B cell (primary cell): Measurements from ENCODE around the gene ZNF326. TPM values are rescaled to one million over a fixed set of nuclear protein-coding genes. Genes with fewer than 3 reads are reported as not detected.

ENCODE experiments used
- ATAC-seq: fragments of 200-7000 bp; cut with Tn5 transposase; one replicate; pipeline ENCODE4 v1.10.0; 2021; ENCODE audit warnings: low read depth, mild to moderate bottlenecking, moderate number of reproducible peaks, moderate library complexity
- CTCF ChIA-PET: fragments of 350-600 bp; sonication (Branson Sonifier 250); formaldehyde crosslinking; loops from one replicate; lab custom pipeline; 2021; ENCODE audit warnings: antibody characterized with exemption, inconsistent platforms; lab: Charles Lee
- POLR2A ChIA-PET: fragments of 350-600 bp; sonication (Branson Sonifier 250); formaldehyde crosslinking; loops from one replicate; lab custom pipeline; 2021; ENCODE audit warnings: antibody characterized with exemption; lab: Charles Lee
- DNase-seq: peaks from one replicate; pipeline ENCODE4 v3.0.0; 2013
- H2AFZ ChIP-seq: 2 replicates; pipeline ENCODE4 v1.6.1; 2012; ENCODE audit warnings: mild to moderate bottlenecking, low read depth, low read length; ENCODE audit not compliant: insufficient read depth, poor library complexity, severe bottlenecking
- H3K27ac ChIP-seq, 2 donors: 1 replicate in 1 of 2; 2 replicates in 1 of 2; pipeline ENCODE4 v1.5.1; 2012 to 2013; ENCODE audit warnings: low read length in 2 of 2, mild to moderate bottlenecking in 2 of 2, moderate library complexity in 1 of 2
- H3K27me3 ChIP-seq, 4 experiments: fragments of 200-600 bp in 1 of 4; sonication (generic) in 1 of 4; replicated peaks in 1 of 4; 1 replicate in 2 of 4; 2 replicates in 2 of 4; pipeline versions ENCODE4 v1.6.1 to v1.7.0; 2013 to 2016; ENCODE audit warnings: low read length in 3 of 4, mild to moderate bottlenecking in 2 of 4, mixed read lengths in 1 of 4, moderate library complexity in 1 of 4; ENCODE audit not compliant: insufficient read depth in 4 of 4, control insufficient read depth in 3 of 4; ENCODE audit errors: control extremely low read depth in 1 of 4
- H3K36me3 ChIP-seq, 2 experiments: replicated peaks in 1 of 2; 1 replicate in 1 of 2; 2 replicates in 1 of 2; pipeline versions ENCODE4 v1.6.1 to v1.7.1; 2013; ENCODE audit warnings: low read length in 1 of 2; ENCODE audit not compliant: insufficient read depth in 2 of 2, control insufficient read depth in 1 of 2; ENCODE audit errors: control extremely low read depth in 1 of 2, extremely low read depth in 1 of 2
- H3K4me1 ChIP-seq, 2 donors: fragments of 200-600 bp in 1 of 2; sonication (generic) in 1 of 2; 1 replicate in 1 of 2; 2 replicates in 1 of 2; pipeline versions ENCODE4 v1.5.1 to v1.6.1; 2013 to 2017; ENCODE audit warnings: low read length in 2 of 2; ENCODE audit not compliant: control insufficient read depth in 2 of 2, insufficient read depth in 2 of 2
- H3K4me2 ChIP-seq: replicated peaks from 2 replicates; pipeline ENCODE3; 2012; ENCODE audit warnings: mild to moderate bottlenecking, low read depth, low read length; ENCODE audit not compliant: poor library complexity, severe bottlenecking
- H3K4me3 ChIP-seq, 5 experiments: fragments of 200-600 bp in 1 of 5; sonication (generic) in 1 of 5; 1 replicate in 3 of 5; 2 replicates in 2 of 5; pipeline versions ENCODE4 v1.5.1 to v1.7.0; 2011 to 2016; ENCODE audit warnings: low read length in 4 of 5, mild to moderate bottlenecking in 4 of 5, low read depth in 2 of 5, control low read depth in 1 of 5, moderate library complexity in 1 of 5; ENCODE audit not compliant: insufficient read depth in 1 of 5; ENCODE audit errors: control extremely low read depth in 1 of 5, extremely low read depth in 1 of 5
- H3K79me2 ChIP-seq: fragments of 200-600 bp; sonication (generic); one replicate; pipeline ENCODE4 v1.6.0; 2016; ENCODE audit warnings: low read length; ENCODE audit not compliant: control insufficient read depth, insufficient read depth
- H3K9ac ChIP-seq: fragments of 200-600 bp; sonication (generic); 2 replicates; pipeline ENCODE4 v1.6.1; 2017; ENCODE audit warnings: mild to moderate bottlenecking, low read length, moderate library complexity
- H3K9me3 ChIP-seq, 3 donors: one replicate each; pipeline versions ENCODE4 v1.6.1 to v1.7.1; 2013; ENCODE audit warnings: low read length in 2 of 3; ENCODE audit not compliant: control insufficient read depth in 2 of 3, insufficient read depth in 1 of 3; ENCODE audit errors: control extremely low read depth in 1 of 3
- H4K20me1 ChIP-seq: 2 replicates; pipeline ENCODE4 v1.6.0; 2012; ENCODE audit warnings: mild to moderate bottlenecking, low read length; ENCODE audit not compliant: insufficient read depth, control insufficient read depth, poor library complexity, severe bottlenecking
- H3K27ac Mint-ChIP-seq: one replicate; pipeline ENCODE4 v1.8.0; 2021; ENCODE audit warnings: mixed read lengths
- H3K27me3 Mint-ChIP-seq: one replicate; pipeline ENCODE4 v1.8.0; 2021; ENCODE audit warnings: mixed read lengths
- H3K4me1 Mint-ChIP-seq: one replicate; pipeline ENCODE4 v1.8.0; 2021; ENCODE audit warnings: mixed read lengths
- H3K4me3 Mint-ChIP-seq: one replicate; pipeline ENCODE4 v1.8.0; 2021; ENCODE audit warnings: mixed read lengths
- H3K9me3 Mint-ChIP-seq: one replicate; pipeline ENCODE4 v1.8.0; 2022; ENCODE audit warnings: mixed read lengths; ENCODE audit not compliant: insufficient read depth
- EZH2 ChIP-seq: IDR thresholded peaks from 2 replicates; pipeline ENCODE4 v1.6.1; 2012; ENCODE audit warnings: borderline replicate concordance, low read depth, mild to moderate bottlenecking, moderate library complexity, low read length; ENCODE audit not compliant: insufficient read depth, poor library complexity, severe bottlenecking
- WGBS: methylation state at CpG from one replicate; pipeline ENCODE4 v1.1.5; 2013; ENCODE audit warnings: missing lambda C conversion rate; ENCODE audit not compliant: insufficient coverage; 5-methylcytosine and 5-hydroxymethylcytosine counted together
- intact Hi-C: fragments of 100-400 bp; cut with micrococcal nuclease; formaldehyde crosslinking; loops from one replicate; pipeline ENCODE4 v1.10.0; 2022
- polyA plus RNA-seq: library from polyadenylated mRNA; depleted of rRNA; stranded (reverse); fragments of >200 nt; gene quantifications from 2 replicates; pipeline ENCODE4 v1.2.3, GENCODE V29; 2012
- total RNA-seq, 2 donors: library from RNA; stranded (reverse); fragments of 120-200 nt in 1 of 2; gene quantifications; 1 replicate in 1 of 2; 2 replicates in 1 of 2; pipeline versions ENCODE4 v1.2.3 to v1.2.4, GENCODE V29; 2013 to 2022
- TF ChIP-seq, protein P1 (sequence below): fragments of 200-600 bp; IDR thresholded peaks from one replicate; pipeline ENCODE4 v1.8.0; 2022; ENCODE audit warnings: antibody characterized with exemption, mild to moderate bottlenecking

The ZNF326 gene
- total and polyA plus RNA-seq, 2 donors (not counting 1 experiment from before 2014, with no cell fraction given) = 6.1 to 34.1 TPM

- POLR2A ChIA-PET = no interaction called here
- H3K27ac Mint-ChIP-seq = no peak overlapping the region
- DNase-seq = no peak
- intact Hi-C loops = no loop called here
- Histone ChIP-seq H2AFZ (no peak overlapping the region), H3K9ac (no peak overlapping the region), H3K79me2 (peaks cover 12% of the 10 kb centered on the region), H3K4me3 (no peak overlapping the region), H3K9me3 (no peaks in the 10 kb centered on the region), H3K36me3 (peaks cover 19 to 35% of the 10 kb centered on the region in 2 experiments), H3K27ac (no peak overlapping the region), H4K20me1 (peaks cover 18% of the 10 kb centered on the region), H3K4me1 (no peaks in the 10 kb centered on the region), H3K27me3 (no peaks in the 10 kb centered on the region), H3K4me2 (no peak overlapping the region)
- CTCF ChIA-PET = interaction anchor here (0.6 kb wide), 1 partner anchor 149 kb away, joined by 3 read pairs; no protein-coding TSS in a partner anchor
- H3K4me3 Mint-ChIP-seq = no peak overlapping the region
- no CpG with 5 or more reads among the region's 2 CpGs for WGBS
- H3K4me1 Mint-ChIP-seq = peaks cover 4% of the 10 kb centered on the region
- ATAC-seq = no peak
- H3K9me3 Mint-ChIP-seq = no peaks in the 10 kb centered on the region
- TF ChIP-seq, protein P1, sequence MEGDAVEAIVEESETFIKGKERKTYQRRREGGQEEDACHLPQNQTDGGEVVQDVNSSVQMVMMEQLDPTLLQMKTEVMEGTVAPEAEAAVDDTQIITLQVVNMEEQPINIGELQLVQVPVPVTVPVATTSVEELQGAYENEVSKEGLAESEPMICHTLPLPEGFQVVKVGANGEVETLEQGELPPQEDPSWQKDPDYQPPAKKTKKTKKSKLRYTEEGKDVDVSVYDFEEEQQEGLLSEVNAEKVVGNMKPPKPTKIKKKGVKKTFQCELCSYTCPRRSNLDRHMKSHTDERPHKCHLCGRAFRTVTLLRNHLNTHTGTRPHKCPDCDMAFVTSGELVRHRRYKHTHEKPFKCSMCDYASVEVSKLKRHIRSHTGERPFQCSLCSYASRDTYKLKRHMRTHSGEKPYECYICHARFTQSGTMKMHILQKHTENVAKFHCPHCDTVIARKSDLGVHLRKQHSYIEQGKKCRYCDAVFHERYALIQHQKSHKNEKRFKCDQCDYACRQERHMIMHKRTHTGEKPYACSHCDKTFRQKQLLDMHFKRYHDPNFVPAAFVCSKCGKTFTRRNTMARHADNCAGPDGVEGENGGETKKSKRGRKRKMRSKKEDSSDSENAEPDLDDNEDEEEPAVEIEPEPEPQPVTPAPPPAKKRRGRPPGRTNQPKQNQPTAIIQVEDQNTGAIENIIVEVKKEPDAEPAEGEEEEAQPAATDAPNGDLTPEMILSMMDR = no peak
- TF ChIP-seq EZH2 = no peak
- H3K27me3 Mint-ChIP-seq = no peaks in the 10 kb centered on the region
Measured at GRCh38 chr1:90007979-90008404, 13.1 kb downstream of the ZNF326 start.

DNA sequence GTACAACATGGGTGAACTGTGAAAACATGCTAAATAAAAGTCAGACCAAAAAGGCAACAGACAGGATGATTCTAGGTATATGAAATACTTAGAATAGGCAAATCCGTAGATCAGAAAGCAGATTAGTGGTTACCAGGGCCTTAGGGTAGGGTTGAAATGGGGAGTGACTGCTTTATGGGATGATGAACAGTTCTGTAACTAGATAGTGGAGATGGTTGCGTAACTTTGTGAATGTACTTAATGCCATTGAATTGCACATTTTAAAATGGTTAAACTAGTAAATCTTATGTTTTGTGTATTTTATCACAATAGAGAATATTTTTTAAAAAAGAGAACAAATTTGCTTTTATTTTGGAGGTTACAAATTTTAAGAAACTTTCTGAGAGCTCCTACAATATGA lies 17.4 kb downstream of the ZNF326 start:
- Histone ChIP-seq H3K4me1 (no peaks in the 10 kb centered on the region), H3K27ac (no peak overlapping the region), H4K20me1 (peaks cover 8% of the 10 kb centered on the region), H3K9ac (no peak overlapping the region), H3K36me3 (peaks cover 14 to 43% of the 10 kb centered on the region in 2 experiments), H3K27me3 (no peaks in the 10 kb centered on the region), H2AFZ (no peak overlapping the region), H3K4me3 (no peak overlapping the region), H3K79me2 (no peaks in the 10 kb centered on the region), H3K9me3 (no peaks in the 10 kb centered on the region), H3K4me2 (no peak overlapping the region)
- Mint-ChIP-seq H3K9me3 (no peaks in the 10 kb centered on the region), H3K27me3 (no peaks in the 10 kb centered on the region), H3K4me1 (peaks cover 1% of the 10 kb centered on the region), H3K27ac (no peak overlapping the region), H3K4me3 (no peak overlapping the region)
- DNase-seq (no peak), ATAC-seq (no peak)
- ChIA-PET CTCF (no interaction called here), POLR2A (no interaction called here)
- TF ChIP-seq, protein P1 = no peak
- no peak for TF ChIP-seq EZH2
- intact Hi-C loops = no loop called here
- WGBS = 100% methylated on average over 1 of the region's 2 CpGs
